ENCODE measurements around the gene LRRC9.
"Not testable (repeated sequence)": the region's sequence is repeated elsewhere in the genome, so short reads cannot be mapped to it uniquely, and the experiment has no call there.

Gene LRRC9

DNA sequence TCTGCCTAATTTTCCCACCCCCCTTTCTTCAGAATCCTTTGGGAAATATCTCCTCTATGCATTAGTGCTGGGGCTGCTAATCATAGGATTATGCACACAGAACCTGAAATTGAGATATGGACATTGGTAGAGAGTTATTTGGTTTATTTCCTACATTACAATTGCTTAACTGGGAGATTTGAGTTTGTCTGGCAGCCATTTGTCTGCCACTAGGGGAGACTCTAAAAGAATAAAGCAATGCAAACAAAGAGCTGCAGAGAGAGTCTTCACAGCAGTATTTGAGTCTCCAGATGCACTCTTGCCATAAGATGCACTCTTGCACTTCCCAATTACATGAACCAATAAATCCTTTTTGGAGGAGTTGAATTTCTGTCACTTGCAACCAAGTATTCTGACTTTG lies 159.8 kb downstream of the LRRC9 start:
- DNase-seq, result no peak

- no peak for DNase-seq
Observed at GRCh38 chr14:60085085-60085484, 165.1 kb downstream of the LRRC9 start.

DNA sequence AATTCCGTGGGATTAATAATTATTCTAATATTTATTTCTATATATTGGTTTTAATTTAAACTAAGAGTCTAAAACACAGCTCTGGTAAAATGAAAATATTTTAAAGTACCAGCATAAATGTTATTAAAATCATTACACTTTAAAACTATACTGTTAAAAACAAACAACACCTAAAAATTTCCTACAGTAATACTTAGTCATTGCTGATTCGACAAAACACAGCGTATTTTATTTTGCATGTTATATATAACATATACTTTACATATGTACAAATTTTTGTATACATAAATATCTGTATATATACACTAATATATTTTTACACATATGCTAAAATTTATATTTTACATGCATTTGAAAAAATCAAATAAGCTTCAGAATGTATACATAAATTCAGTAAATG lies 165.7 kb downstream of the LRRC9 start:
- no peak for DNase-seq

GRCh38 chr14:60087668-60088067 lies 167.7 kb downstream of the LRRC9 start:
- DNase-seq, result no peak

GRCh38 chr14:60089221-60089620 lies 169.3 kb downstream of the LRRC9 start:
- DNase-seq, result no peak

GRCh38 chr14:60090864-60091519 lies 171.0 kb downstream of the LRRC9 start:
- peak; percentile 40 for DNase-seq

DNA sequence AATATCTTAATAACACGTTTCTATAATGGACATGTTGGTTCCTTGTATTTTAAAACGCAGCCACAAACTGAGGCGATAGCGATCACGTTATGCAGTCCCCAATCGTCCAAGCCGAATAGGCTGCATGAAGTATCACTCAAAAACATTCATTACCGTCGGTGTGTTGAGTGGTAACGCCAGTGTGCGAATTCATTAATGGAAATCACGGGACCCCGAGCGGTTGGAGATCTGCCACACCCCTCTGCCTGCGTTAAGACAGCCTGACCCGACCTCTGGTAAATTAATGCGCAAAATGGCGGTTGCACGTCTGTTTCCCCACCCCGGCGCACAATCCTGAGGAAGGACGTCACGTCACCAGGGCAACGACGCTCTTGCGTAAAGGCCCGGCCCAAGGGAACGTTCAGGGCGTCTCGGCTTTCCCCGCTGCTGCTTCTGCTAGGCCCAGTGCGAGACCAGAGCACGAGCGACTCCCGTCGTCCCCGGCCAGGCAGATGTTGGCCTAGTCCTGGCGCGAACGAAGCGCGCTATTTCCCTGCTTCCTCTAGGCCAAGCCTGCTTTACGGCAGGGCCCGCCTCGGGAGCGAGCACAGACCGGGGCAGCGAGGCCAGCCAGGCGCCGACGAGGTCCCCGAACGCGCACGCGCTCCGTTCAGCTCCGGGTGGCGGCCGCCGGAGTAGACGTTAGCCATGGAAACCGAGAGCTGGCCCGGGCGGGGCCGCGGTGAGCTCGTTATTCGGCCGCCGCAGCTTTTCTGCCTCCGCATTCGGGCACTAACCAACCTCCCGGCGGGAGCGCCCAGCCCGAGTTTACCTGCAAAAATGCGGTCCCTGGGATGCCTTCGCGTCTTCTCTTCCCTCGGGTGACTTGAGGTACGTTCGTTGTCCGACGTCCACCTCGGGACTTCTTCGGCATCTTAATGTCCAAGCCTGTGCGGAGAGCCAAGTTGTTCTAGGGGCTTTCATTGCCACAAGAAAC lies 171.9 kb downstream of the LRRC9 start, which contains the start of gene PCNX4:
PCNX4 (plus strand) TSS at position 374 of the 976 bp plus-strand sequence. CDS start 15,716 bp downstream, outside the sequence.
- DNase-seq, result peak; percentile 96

GRCh38 chr14:60092526-60092920 lies 172.6 kb downstream of the LRRC9 start:
- peak; percentile 29 for DNase-seq

DNA sequence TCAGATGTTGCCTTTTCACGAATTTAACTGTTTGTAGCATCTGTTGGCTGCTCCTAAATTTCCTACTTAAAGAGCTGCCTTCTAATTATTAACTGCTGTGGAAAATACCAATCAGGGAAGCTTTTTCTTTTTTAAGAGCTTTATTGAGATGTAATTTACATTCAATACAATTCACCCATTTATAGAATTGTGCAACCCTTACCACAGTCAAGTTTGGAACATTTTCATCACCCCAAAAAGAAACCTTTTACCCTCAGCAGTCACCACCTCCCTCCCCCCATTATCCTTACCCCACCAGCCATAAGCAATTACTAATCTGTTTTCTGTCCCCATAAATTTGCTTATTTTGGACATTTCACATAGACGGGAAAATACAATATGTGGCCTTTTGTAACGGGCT lies 173.1 kb downstream of the LRRC9 start:
- peak; percentile 22 for DNase-seq

- no peak for DNase-seq
Observed at GRCh38 chr14:60093606-60094005, 173.7 kb downstream of the LRRC9 start.

- peak; percentile 78 for DNase-seq
Observed at GRCh38 chr14:60094306-60094897, 174.5 kb downstream of the LRRC9 start.

- DNase-seq, result no peak
Observed at GRCh38 chr14:60095231-60095630, 175.3 kb downstream of the LRRC9 start.

- DNase-seq, result no peak
Observed at GRCh38 chr14:60095781-60096450, 176.0 kb downstream of the LRRC9 start.

GRCh38 chr14:60097974-60098373 lies 178.0 kb downstream of the LRRC9 start:
- no peak for DNase-seq

DNA sequence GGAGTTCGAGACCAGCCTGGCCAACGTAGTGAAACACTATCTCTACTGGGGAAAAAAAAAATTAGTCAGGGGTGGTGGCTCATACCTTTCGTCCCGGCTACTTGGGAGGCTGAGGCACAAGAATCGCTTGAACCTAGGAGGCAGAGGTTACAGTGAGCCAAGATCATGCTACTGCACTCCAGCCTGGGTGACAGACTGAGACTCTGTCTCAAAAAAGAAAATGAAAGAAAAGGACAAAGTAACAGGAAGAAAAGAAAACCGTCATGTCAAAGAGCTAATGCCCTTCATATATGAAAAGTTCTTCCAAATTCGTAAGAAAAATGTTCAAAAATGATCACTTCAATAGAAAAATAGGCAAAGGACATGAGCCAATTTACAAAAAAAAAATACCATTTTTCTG lies 179.9 kb downstream of the LRRC9 start:
- DNase-seq, result not testable (repeated sequence)

DNA sequence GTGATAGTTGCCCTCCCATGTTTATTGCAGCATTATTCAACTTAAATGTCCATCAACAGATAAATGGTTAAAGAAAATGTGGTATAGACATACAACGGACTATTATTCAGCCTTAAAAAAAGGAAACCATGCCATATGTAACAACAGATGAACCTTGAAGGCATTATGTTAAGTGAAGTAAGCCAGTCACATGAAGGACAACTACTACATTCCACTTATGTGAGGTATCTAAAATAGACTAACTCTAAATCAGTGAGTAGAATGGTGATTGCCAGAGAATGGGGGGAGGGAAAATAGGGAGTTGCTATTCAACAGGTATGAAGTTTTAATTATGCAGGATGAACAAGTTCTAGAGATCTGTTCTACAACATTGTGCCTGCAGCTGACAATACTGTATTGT lies 181.8 kb downstream of the LRRC9 start:
- no peak for DNase-seq

DNA sequence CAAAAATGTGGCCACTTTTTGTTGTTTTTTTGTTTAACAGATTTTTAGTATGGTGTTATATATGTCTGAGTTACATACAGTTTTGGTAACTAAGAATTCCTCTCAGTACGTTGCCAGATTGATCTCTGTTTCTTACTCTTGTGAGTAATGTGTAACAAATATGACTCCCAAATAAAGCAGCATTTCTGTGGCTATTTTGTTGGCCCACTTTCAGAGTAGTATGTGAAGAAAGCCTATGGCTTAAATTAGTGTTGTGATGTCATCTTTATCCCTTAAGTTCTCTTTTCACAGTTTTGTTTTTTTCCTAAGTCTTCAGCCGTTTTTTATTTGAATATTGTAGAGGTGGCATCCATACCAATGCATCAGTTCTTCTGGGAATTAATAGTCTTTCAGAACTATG lies 182.4 kb downstream of the LRRC9 start:
- no peak for DNase-seq

- DNase-seq, result no peak
Observed at GRCh38 chr14:60106339-60106738, 186.4 kb downstream of the LRRC9 start.

GRCh38 chr14:60107477-60107876 lies 187.5 kb downstream of the LRRC9 start:
- DNase-seq, result no peak

- no peak for DNase-seq
Observed at GRCh38 chr14:60111732-60112131, 191.8 kb downstream of the LRRC9 start.
